H1 (cell line): ENCODE measurements around the gene THAP7.

Experiments
- ASH2L ChIP-seq: fragments of 200-600, 300-600 bp; sonication (generic); IDR thresholded peaks from one replicate; pipeline ENCODE4 v1.7.1; 2017; ENCODE audit warnings: low read length
- CBX8 ChIP-seq: fragments of 300-800, 300-1000 bp; sonication (generic); IDR thresholded peaks from 2 replicates; pipeline ENCODE4 v1.7.1; 2016; ENCODE audit warnings: low read depth, low read length, borderline replicate concordance
- CHD1 ChIP-seq: IDR thresholded peaks from 2 replicates; pipeline ENCODE4 v1.6.1; 2012; ENCODE audit warnings: low read depth, low read length, improper control_type of control experiment
- CTCF ChIP-seq, 3 experiments: IDR thresholded peaks; 1 replicate in 2 of 3; 2 replicates in 1 of 3; pipeline versions ENCODE4 v1.5.1 to v1.6.1; 2011; ENCODE audit warnings: low read length in 3 of 3, mild to moderate bottlenecking in 3 of 3, inconsistent platforms in 2 of 3, low read depth in 1 of 3, moderate library complexity in 1 of 3; ENCODE audit not compliant: insufficient read depth in 1 of 3; ENCODE audit errors: control extremely low read depth in 1 of 3
- EZH2 ChIP-seq: fragments of 200-600 bp; sonication (generic); IDR thresholded peaks from 2 replicates; pipeline ENCODE4 v1.7.1; 2012; ENCODE audit warnings: low read depth, mild to moderate bottlenecking, moderate library complexity, low read length, inconsistent platforms; ENCODE audit not compliant: severe bottlenecking
- FOSL1 ChIP-seq: IDR thresholded peaks from 2 replicates; pipeline ENCODE4 v1.6.1; 2011; ENCODE audit warnings: mild to moderate bottlenecking, low read depth, low read length, moderate library complexity; ENCODE audit not compliant: insufficient read depth
- JUND ChIP-seq: IDR thresholded peaks from 2 replicates; pipeline ENCODE4 v1.6.1; 2011; ENCODE audit warnings: mild to moderate bottlenecking, improper control_type of control experiment, low read length
- POLR2A ChIP-seq, 2 experiments: IDR thresholded peaks; 1 replicate in 1 of 2; 2 replicates in 1 of 2; pipeline ENCODE4 v1.6.1; 2011; ENCODE audit warnings: low read depth in 2 of 2, low read length in 2 of 2, mild to moderate bottlenecking in 2 of 2; ENCODE audit errors: control extremely low read depth in 1 of 2
- POLR2AphosphoS5 ChIP-seq: IDR thresholded peaks from 2 replicates; pipeline ENCODE4 v1.6.1; 2011; ENCODE audit warnings: low read depth, low read length
- SRF ChIP-seq: IDR thresholded peaks from 2 replicates; pipeline ENCODE4 v1.6.1; 2011; ENCODE audit warnings: mild to moderate bottlenecking, low read depth, low read length, moderate library complexity
- ZNF274 ChIP-seq: IDR thresholded peaks from 2 replicates; pipeline ENCODE4 v1.7.0; 2012; ENCODE audit warnings: low read length, borderline replicate concordance; ENCODE audit errors: extremely low read depth
- TF ChIP-seq, protein P1 (sequence below): IDR thresholded peaks from 2 replicates; pipeline ENCODE4 v1.6.1; 2012; ENCODE audit warnings: low read length, inconsistent platforms

- TF ChIP-seq ASH2L (no peak), FOSL1 (no peak), CTCF (IDR thresholded peaks at IDR 0.05; ENCODE audit: control extremely low read depth in 1 of 3, insufficient read depth in 1 of 3, low read depth in 1 of 3, low read length in 3 of 3) (no peak), POLR2AphosphoS5 (no peak), JUND (no peak), CBX8 (no peak), POLR2A (IDR thresholded peaks at IDR 0.05; ENCODE audit: control extremely low read depth in 1 of 2, low read depth in 2 of 2, low read length in 2 of 2) (no peak), SRF (no peak), CHD1 (no peak), EZH2 (no peak), ZNF274 (no peak)
- TF ChIP-seq, protein P1, sequence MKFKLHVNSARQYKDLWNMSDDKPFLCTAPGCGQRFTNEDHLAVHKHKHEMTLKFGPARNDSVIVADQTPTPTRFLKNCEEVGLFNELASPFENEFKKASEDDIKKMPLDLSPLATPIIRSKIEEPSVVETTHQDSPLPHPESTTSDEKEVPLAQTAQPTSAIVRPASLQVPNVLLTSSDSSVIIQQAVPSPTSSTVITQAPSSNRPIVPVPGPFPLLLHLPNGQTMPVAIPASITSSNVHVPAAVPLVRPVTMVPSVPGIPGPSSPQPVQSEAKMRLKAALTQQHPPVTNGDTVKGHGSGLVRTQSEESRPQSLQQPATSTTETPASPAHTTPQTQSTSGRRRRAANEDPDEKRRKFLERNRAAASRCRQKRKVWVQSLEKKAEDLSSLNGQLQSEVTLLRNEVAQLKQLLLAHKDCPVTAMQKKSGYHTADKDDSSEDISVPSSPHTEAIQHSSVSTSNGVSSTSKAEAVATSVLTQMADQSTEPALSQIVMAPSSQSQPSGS, result no peak
Observed at GRCh38 chr22:21044931-21045584, 43.1 kb upstream of the THAP7 start.
